Dedifferentiated amniotic fluid mesenchymal stem cell (primary cell): Measurements from ENCODE around the gene SORT1.

Source experiments
- DNase-seq: peaks from one replicate; pipeline ENCODE4 v3.0.0-alpha.2; 2016; ENCODE audit errors: extremely low spot score

SORT1 gene

GRCh38 chr1:109272831-109273547 is 124.7 kb downstream of the SORT1 start:
- no peak for DNase-seq

- DNase-seq = no peak
These were observed 125.5 kb downstream of the SORT1 start for GRCh38 chr1:109272021-109272799.

GRCh38 chr1:109271458-109271857 is 126.3 kb downstream of the SORT1 start:
- no peak for DNase-seq

- DNase-seq = no peak
These were observed 126.9 kb downstream of the SORT1 start for GRCh38 chr1:109270623-109271317.

GRCh38 chr1:109269981-109270622 is 127.6 kb downstream of the SORT1 start:
- DNase-seq = no peak

- DNase-seq = no peak
These were observed 128.3 kb downstream of the SORT1 start for GRCh38 chr1:109269212-109269980.

- DNase-seq = no peak
These were observed 129.1 kb downstream of the SORT1 start for GRCh38 chr1:109268431-109269211.

GRCh38 chr1:109267743-109268300 is 129.9 kb downstream of the SORT1 start:
- DNase-seq = no peak

GRCh38 chr1:109266965-109267364 is 130.8 kb downstream of the SORT1 start:
- DNase-seq = no peak

GRCh38 chr1:109265741-109266330 is 131.9 kb downstream of the SORT1 start:
- DNase-seq = no peak

- DNase-seq = no peak
These were observed 132.7 kb downstream of the SORT1 start for GRCh38 chr1:109265016-109265415.

GRCh38 chr1:109264379-109264755 is 133.4 kb downstream of the SORT1 start:
- no peak for DNase-seq

- peak; percentile 43 for DNase-seq
These were observed 133.9 kb downstream of the SORT1 start for GRCh38 chr1:109263597-109264378.

- no peak for DNase-seq
These were observed 134.5 kb downstream of the SORT1 start for GRCh38 chr1:109263234-109263596.

- DNase-seq = no peak
These were observed 135.3 kb downstream of the SORT1 start for GRCh38 chr1:109262231-109263055.

GRCh38 chr1:109261578-109261977 is 136.1 kb downstream of the SORT1 start:
- DNase-seq = no peak

GRCh38 chr1:109261006-109261405 is 136.7 kb downstream of the SORT1 start:
- no peak for DNase-seq
